Endothelial cell of umbilical vein (primary cell): ENCODE results near the gene PODXL2. TPM values are rescaled to one million over a fixed set of nuclear protein-coding genes. Genes with fewer than 3 reads are reported as not detected.
"Not testable (repeated sequence)": the region's sequence is repeated elsewhere in the genome, so short reads cannot be mapped to it uniquely, and the experiment has no call there.

Source experiments
- BruUV-seq: library from RNA; stranded (reverse); fragments of 400-500 nt; replicated peaks from 2 replicates; lab custom pipeline; 2021; lab: Mats Ljungman, UMichigan
- CTCF ChIA-PET: fragments of 300-600, 350-600 bp; sonication (Branson Sonifier 250); formaldehyde crosslinking; loops from one replicate; lab custom pipeline; 2021; ENCODE audit warnings: antibody characterized with exemption, inconsistent platforms; lab: Charles Lee
- POLR2A ChIA-PET: fragments of 300-600, 350-600 bp; sonication (Branson Sonifier 250); formaldehyde crosslinking; loops from one replicate; lab custom pipeline; 2021; ENCODE audit warnings: antibody characterized with exemption, inconsistent platforms; lab: Charles Lee
- DNase-seq: peaks from one replicate; pipeline ENCODE4 v3.0.0-alpha.2; 2011; ENCODE audit warnings: low read depth, low spot score
- FAIRE-seq: peaks from 2 replicates; lab custom pipeline; 2011; peaks lifted over from hg19 to GRCh38; lab: Jason Lieb, UNC
- H2AFZ ChIP-seq: 2 replicates; pipeline ENCODE4 v1.6.0; 2012; ENCODE audit warnings: low read depth, low read length, control low read depth, inconsistent platforms
- H3K27ac ChIP-seq: 2 replicates; pipeline ENCODE4 v1.5.1; 2011; ENCODE audit warnings: low read depth, mild to moderate bottlenecking, control low read depth, low read length, moderate library complexity; ENCODE audit not compliant: insufficient read depth
- H3K27me3 ChIP-seq, 2 experiments: 2 replicates each; pipeline versions ENCODE4 v1.6.0 to v1.6.1; 2011; ENCODE audit warnings: low read length in 2 of 2, mixed read lengths in 1 of 2; ENCODE audit not compliant: control insufficient read depth in 2 of 2, insufficient read depth in 2 of 2
- H3K36me3 ChIP-seq, 2 experiments: 2 replicates in 1 of 2; 3 replicates in 1 of 2; pipeline ENCODE4 v1.5.1; 2011; ENCODE audit warnings: low read length in 2 of 2, mild to moderate bottlenecking in 1 of 2, moderate library complexity in 1 of 2; ENCODE audit not compliant: control insufficient read depth in 2 of 2, insufficient read depth in 2 of 2; ENCODE audit errors: extremely low read depth in 1 of 2
- H3K4me1 ChIP-seq: 3 replicates; pipeline ENCODE4 v1.5.1; 2011; ENCODE audit warnings: mild to moderate bottlenecking, low read length; ENCODE audit not compliant: control insufficient read depth, insufficient read depth; ENCODE audit errors: extremely low read depth
- H3K4me2 ChIP-seq: 2 replicates; pipeline ENCODE4 v1.6.1; 2011; ENCODE audit warnings: low read length, control low read depth, mixed read lengths; ENCODE audit not compliant: insufficient read depth
- H3K4me3 ChIP-seq, 3 experiments: fragments of 200-600 bp in 1 of 3; sonication (generic), shearing (Covaris generic) in 1 of 3; replicated peaks in 1 of 3; 2 replicates each; pipeline ENCODE4 v1.5.1; 2011 to 2016; ENCODE audit warnings: control low read depth in 3 of 3, low read length in 3 of 3, mild to moderate bottlenecking in 2 of 3, inconsistent platforms in 1 of 3, low read depth in 1 of 3, moderate library complexity in 1 of 3; ENCODE audit not compliant: insufficient read depth in 1 of 3
- H3K79me2 ChIP-seq: 2 replicates; pipeline ENCODE4 v1.6.0; 2012; ENCODE audit warnings: low read length, inconsistent platforms; ENCODE audit not compliant: control insufficient read depth, insufficient read depth
- H3K9ac ChIP-seq: replicated peaks from 2 replicates; pipeline ENCODE3; 2011; ENCODE audit warnings: low read length, control low read depth; ENCODE audit not compliant: insufficient read depth; ENCODE audit errors: extremely low read depth
- H3K9me1 ChIP-seq: replicated peaks from 3 replicates; pipeline ENCODE4 v1.6.0; 2011; ENCODE audit warnings: mild to moderate bottlenecking, low read length; ENCODE audit not compliant: control insufficient read depth, insufficient read depth; ENCODE audit errors: extremely low read depth
- H3K9me3 ChIP-seq: replicated peaks from 2 replicates; pipeline ENCODE4 v1.5.1; 2012; ENCODE audit warnings: low read length, inconsistent platforms; ENCODE audit not compliant: control insufficient read depth, insufficient read depth
- H4K20me1 ChIP-seq: replicated peaks from 2 replicates; pipeline ENCODE3; 2011; ENCODE audit warnings: mild to moderate bottlenecking, low read length; ENCODE audit not compliant: control insufficient read depth, insufficient read depth; ENCODE audit errors: extremely low read depth
- EZH2 ChIP-seq: IDR thresholded peaks from 2 replicates; pipeline ENCODE4 v1.6.1; 2012; ENCODE audit warnings: borderline replicate concordance, low read depth, mild to moderate bottlenecking, moderate library complexity, low read length, inconsistent platforms; ENCODE audit not compliant: severe bottlenecking
- FOS ChIP-seq: IDR thresholded peaks from 2 replicates; pipeline ENCODE4 v1.6.1; 2011; ENCODE audit warnings: mild to moderate bottlenecking, low read length, moderate library complexity, borderline replicate concordance; ENCODE audit not compliant: insufficient read depth
- GATA2 ChIP-seq: IDR thresholded peaks from 2 replicates; pipeline ENCODE4 v1.7.0; 2011; ENCODE audit warnings: low read depth, mild to moderate bottlenecking, moderate library complexity, mixed read lengths, low read length; ENCODE audit not compliant: insufficient read length, insufficient read depth
- JUN ChIP-seq: IDR thresholded peaks from 2 replicates; pipeline ENCODE4 v1.6.1; 2011; ENCODE audit warnings: borderline replicate concordance, low read depth; ENCODE audit not compliant: insufficient read length, insufficient read depth
- MYC ChIP-seq: IDR thresholded peaks from one replicate; pipeline ENCODE4 v1.6.1; 2011; ENCODE audit warnings: mild to moderate bottlenecking, low read depth, low read length
- POLR2A ChIP-seq: IDR thresholded peaks from 2 replicates; pipeline ENCODE4 v1.6.1; 2012; ENCODE audit warnings: low read depth, mild to moderate bottlenecking, control low read depth, low read length
- POLR2AphosphoS5 ChIP-seq: IDR thresholded peaks from 2 replicates; pipeline ENCODE4 v1.6.1; 2012; ENCODE audit warnings: low read depth, mild to moderate bottlenecking, control low read depth, low read length, moderate library complexity; ENCODE audit not compliant: insufficient read depth
- dilution Hi-C: fragments of 300-500 bp; cut with MboI; formaldehyde crosslinking; loops from one replicate; pipeline ENCODE4 v1.15.0; 2019; ENCODE audit warnings: low sequenced_read_pairs; ENCODE audit not compliant: extremely low pct_ligation_motif_present
- intact Hi-C: fragments of 100-400 bp; cut with micrococcal nuclease; formaldehyde crosslinking; loops from one replicate; pipeline ENCODE4 v1.10.0; 2022
- polyA plus RNA-seq, 4 experiments: library from polyadenylated mRNA; depleted of rRNA in 3 of 4; stranded (reverse) in 3 of 4; unstranded in 1 of 4; fragments of >200 nt; gene quantifications; 2 replicates each; pipeline versions ENCODE4 v1.2.1 to v1.2.3, GENCODE V29; 2011 to 2012; ENCODE audit warnings: missing spikeins in 1 of 4
- total RNA-seq: library from RNA; stranded (reverse); gene quantifications from 2 replicates; pipeline ENCODE4 v1.2.3, GENCODE V29; 2021
- TF ChIP-seq, protein P1 (sequence below), 2 donors: IDR thresholded peaks; 1 replicate in 1 of 2; 2 replicates in 1 of 2; pipeline ENCODE4 v1.5.1; 2011; ENCODE audit warnings: low read length in 2 of 2, mild to moderate bottlenecking in 2 of 2, moderate library complexity in 2 of 2, control low read depth in 1 of 2, inconsistent platforms in 1 of 2, low read depth in 1 of 2; ENCODE audit not compliant: insufficient read depth in 1 of 2; ENCODE audit errors: extremely low read depth in 1 of 2
- TF ChIP-seq, protein P2 (sequence below): IDR thresholded peaks from 2 replicates; pipeline ENCODE4 v1.6.1; 2011; ENCODE audit not compliant: insufficient read depth, insufficient read length

The PODXL2 gene
- total and polyA plus RNA-seq, 2 donors (not counting 3 experiments of a cell fraction or from before 2014, with no cell fraction given): 5.5 to 6.5 TPM

DNA sequence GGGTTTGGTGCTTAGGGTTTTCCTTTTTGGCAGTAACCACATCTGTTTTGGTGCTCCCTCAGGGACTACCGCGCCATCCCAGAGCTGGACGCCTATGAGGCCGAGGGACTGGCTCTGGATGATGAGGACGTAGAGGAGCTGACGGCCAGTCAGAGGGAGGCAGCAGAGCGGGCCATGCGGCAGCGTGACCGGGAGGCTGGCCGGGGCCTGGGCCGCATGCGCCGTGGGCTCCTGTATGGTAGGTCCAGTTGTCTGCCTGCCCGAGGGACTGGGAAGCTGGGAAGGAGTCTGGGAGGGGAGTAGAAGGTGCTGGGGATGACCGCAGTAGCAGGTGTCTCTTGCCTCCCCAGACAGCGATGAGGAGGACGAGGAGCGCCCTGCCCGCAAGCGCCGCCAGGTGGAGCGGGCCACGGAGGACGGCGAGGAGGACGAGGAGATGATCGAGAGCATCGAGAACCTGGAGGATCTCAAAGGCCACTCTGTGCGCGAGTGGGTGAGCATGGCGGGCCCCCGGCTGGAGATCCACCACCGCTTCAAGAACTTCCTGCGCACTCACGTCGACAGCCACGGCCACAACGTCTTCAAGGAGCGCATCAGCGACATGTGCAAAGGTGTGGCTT is 24.3 kb upstream of the PODXL2 start:
- H2AFZ ChIP-seq: no peak overlapping the region
- dilution Hi-C loops: no loop called here

DNA sequence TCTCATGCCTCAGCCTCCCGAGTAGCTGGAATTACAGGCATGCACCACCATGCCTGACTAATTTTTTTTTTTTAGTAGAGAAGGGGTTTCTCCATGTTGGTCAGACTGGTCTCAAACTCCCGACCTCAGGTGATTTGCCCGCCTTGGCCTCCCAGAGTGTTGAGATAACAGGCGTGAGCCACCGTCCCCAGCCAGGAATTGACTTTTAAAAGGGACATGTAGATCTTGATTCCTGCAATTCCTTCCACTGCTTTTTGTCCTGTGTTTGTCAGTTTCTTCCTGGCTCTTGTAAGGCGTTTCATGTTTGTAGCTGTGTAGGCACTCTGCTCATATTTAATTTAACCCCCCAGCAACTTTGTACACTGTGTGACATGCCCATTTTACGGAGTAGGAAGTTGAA is 23.4 kb upstream of the PODXL2 start:
- H4K20me1 ChIP-seq, BruUV-seq, H3K4me3 ChIP-seq, H3K27me3 ChIP-seq, H3K9ac ChIP-seq, DNase-seq, dilution Hi-C loops, H3K4me2 ChIP-seq, H2AFZ ChIP-seq, intact Hi-C loops, H3K4me1 ChIP-seq, FAIRE-seq, H3K9me3 ChIP-seq, POLR2A ChIA-PET, H3K9me1 ChIP-seq, H3K27ac ChIP-seq: not testable (repeated sequence)
- CTCF ChIA-PET: interaction anchor here (0.7 kb wide), 1 partner anchor 30 kb away, joined by 3 read pairs; no protein-coding TSS in a partner anchor
- peaks cover 12% of the 10 kb centered on the region for H3K79me2 ChIP-seq
- peaks cover 4 to 12% of the 10 kb centered on the region in 2 experiments for H3K36me3 ChIP-seq

More for the DNA sequence above, 24.3 kb upstream of the PODXL2 start:
- Histone ChIP-seq H4K20me1 (no peaks in the 10 kb centered on the region), H3K27me3 (no peaks in the 10 kb centered on the region), H3K9me3 (no peaks in the 10 kb centered on the region), H3K9ac (no peak overlapping the region), H3K4me3 (no peak overlapping the region), H3K9me1 (no peaks in the 10 kb centered on the region), H3K79me2 (peaks cover 19% of the 10 kb centered on the region), H3K4me2 (no peak overlapping the region), H3K36me3 (peaks cover 4 to 12% of the 10 kb centered on the region in 2 experiments), H3K27ac (no peak overlapping the region), H3K4me1 (peaks cover 8% of the 10 kb centered on the region)
- DNase-seq (no peak), FAIRE-seq (no peak)
- POLR2A ChIA-PET: no interaction called here
- TF ChIP-seq, protein P1, sequence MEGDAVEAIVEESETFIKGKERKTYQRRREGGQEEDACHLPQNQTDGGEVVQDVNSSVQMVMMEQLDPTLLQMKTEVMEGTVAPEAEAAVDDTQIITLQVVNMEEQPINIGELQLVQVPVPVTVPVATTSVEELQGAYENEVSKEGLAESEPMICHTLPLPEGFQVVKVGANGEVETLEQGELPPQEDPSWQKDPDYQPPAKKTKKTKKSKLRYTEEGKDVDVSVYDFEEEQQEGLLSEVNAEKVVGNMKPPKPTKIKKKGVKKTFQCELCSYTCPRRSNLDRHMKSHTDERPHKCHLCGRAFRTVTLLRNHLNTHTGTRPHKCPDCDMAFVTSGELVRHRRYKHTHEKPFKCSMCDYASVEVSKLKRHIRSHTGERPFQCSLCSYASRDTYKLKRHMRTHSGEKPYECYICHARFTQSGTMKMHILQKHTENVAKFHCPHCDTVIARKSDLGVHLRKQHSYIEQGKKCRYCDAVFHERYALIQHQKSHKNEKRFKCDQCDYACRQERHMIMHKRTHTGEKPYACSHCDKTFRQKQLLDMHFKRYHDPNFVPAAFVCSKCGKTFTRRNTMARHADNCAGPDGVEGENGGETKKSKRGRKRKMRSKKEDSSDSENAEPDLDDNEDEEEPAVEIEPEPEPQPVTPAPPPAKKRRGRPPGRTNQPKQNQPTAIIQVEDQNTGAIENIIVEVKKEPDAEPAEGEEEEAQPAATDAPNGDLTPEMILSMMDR (IDR thresholded peaks at IDR 0.05; ENCODE audit: extremely low read depth in 1 of 2, insufficient read depth in 1 of 2, low read depth in 1 of 2, low read length in 2 of 2): no peak
- TF ChIP-seq POLR2A (no peak), MYC (no peak), EZH2 (no peak), POLR2AphosphoS5 (no peak), FOS (no peak), JUN (no peak), GATA2 (no peak)
- TF ChIP-seq, protein P2, sequence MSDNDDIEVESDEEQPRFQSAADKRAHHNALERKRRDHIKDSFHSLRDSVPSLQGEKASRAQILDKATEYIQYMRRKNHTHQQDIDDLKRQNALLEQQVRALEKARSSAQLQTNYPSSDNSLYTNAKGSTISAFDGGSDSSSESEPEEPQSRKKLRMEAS: no peak
- no TSS peak for BruUV-seq
- CTCF ChIA-PET: no interaction called here
- intact Hi-C loops: no loop called here
